Jurkat, Clone E6-1 (cell line): ENCODE results near the gene KRT38.

ENCODE experiments used
- DNase-seq: peaks from one replicate; pipeline ENCODE4 v3.0.0-alpha.2; 2011; ENCODE audit warnings: low read depth, low spot score
- H3K4me3 ChIP-seq: 2 replicates; pipeline ENCODE4 v1.5.1; 2011; ENCODE audit warnings: mild to moderate bottlenecking, low read length, control low read depth, moderate library complexity

The KRT38 gene

DNA sequence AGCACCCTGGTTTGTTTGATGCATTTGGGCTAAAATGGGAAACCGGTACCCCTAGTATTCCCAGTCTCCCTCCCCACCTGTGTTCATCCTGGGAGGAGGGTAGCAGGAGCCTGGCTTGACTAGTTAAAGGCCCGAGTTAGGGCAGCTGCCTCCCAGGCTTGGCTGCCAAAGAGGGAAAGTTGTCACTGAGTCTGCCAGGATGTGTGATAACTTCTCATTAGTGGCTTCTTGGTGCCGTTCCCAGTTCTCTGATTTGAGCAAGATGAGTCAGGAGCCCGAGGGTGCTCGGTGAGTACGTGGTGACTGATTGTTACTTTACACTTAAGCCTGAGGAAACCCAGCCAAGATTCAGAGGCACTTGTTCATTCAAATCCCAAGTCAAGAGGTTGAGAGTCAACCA lies 23.9 kb upstream of the KRT38 start:
- H3K4me3 ChIP-seq = no peak overlapping the region
- DNase-seq = no peak

DNA sequence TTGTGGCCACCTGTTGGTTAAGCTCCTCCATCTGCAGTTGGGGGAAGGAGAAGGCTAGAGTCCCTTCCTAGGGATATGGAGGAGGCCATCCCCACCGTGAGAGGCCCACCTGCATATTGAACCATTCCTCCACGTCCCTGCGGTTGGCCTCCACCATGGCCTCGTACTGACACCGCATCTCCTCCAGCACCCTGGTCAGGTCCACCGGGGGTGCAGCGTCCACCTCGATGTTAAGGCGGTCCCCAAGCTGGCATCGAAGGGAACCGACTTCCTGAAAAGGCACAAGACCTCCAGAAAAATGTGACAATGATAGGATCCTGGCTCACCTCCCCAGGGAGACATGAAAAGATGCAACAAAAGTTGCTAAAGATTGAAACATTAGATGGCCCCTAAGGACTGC lies 23.4 kb upstream of the KRT38 start:
- DNase-seq = no peak
- no peak overlapping the region for H3K4me3 ChIP-seq

DNA sequence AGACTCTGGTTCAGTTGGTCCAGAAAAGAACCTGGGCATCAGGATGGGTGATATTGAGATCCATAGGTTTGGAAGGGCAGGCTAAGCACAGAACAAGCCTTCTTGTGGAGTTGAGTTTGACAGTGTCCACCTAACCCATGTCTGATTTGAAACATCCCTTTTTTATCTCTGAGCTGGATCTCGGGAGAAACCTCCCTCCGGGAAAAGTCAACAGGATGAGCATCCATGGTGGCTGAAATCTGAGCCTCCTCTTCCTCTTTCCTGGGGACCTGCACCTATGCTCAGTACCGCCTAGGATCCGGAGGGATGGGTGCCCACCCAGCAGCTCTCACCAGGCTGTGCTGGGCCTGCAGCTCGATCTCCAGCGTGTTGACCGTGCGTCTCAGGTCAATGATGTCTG lies 23.0 kb upstream of the KRT38 start:
- DNase-seq = no peak
- H3K4me3 ChIP-seq = no peak overlapping the region

DNA sequence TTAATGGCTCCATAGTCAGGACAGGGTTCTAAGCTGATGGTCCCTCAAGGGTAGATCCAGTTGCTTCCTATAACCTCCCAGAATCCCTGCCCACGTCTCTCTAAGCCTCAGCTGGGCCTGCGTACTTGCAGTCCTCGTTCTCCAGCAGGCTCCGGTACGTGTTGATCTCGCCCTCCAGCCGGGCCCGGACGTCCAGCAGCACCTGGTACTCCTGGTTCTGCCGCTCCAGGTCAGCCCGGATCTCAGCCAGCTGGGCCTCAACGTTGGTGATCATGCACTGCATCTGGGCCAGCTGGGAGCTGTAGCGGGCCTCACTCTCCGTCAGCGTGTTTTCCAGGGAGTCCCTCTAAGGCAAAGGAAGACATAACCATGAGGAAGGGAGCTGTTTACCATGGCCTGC lies 21.9 kb upstream of the KRT38 start:
- DNase-seq = no peak
- H3K4me3 ChIP-seq = no peak overlapping the region

DNA sequence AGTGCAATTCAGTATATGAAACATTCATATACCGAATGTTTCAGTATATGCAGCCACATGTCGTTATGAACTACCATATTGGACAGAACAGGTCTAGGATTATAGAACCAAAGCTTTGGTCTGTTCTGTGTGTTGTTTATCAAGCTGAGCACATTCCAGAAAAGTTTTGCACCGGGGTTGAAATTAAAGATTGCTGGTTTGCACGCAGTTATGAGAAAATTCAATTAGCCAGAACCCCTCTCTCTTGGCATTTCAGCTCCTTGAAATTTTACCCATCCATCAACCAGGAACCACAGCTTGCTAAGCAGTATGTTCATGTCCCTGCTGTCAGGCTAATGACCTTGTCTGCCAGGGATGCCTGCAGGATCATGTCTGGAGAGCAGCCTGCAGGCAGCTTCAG lies 16.9 kb upstream of the KRT38 start:
- H3K4me3 ChIP-seq = no peak overlapping the region
- DNase-seq = no peak

DNA sequence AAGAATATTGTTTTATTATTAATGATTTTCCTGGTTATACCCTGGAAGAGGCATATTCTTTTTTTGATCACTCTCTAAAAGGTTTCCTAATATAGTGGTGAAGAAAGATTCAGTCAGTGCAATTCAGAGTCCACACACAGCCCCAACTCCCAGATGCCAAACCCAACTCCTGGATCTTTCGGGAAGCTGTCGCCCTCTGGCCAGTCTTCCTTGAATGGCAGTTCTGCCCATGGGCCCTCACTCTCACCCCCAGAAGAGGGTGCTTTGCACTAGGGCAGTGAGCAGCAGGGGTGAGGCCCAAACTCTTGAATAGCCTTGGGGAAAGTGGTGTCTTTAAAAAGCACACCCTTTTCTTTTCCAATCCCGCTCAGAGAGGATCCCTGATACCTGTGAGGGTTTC lies 15.4 kb upstream of the KRT38 start:
- H3K4me3 ChIP-seq = no peak overlapping the region
- no peak for DNase-seq

DNA sequence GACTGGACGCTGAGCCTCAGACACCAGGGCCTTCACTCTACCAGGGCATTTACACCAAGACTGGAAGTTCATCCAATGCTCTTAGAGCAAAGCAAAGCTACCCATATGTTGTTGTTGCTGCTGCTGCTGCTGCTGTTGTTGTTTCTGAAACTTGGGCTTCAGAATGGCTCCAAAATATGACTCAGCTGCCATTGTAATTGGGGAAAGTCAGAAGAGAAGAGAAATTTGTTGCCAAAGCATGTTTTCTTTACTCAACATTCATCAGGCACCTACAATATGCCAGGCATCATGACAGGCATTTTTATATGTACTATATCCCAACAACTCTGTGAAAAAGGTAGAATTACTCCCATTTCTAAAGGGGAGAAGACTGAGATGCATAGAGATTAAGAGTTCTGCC lies 14.5 kb upstream of the KRT38 start:
- H3K4me3 ChIP-seq = no peak overlapping the region
- DNase-seq = no peak

DNA sequence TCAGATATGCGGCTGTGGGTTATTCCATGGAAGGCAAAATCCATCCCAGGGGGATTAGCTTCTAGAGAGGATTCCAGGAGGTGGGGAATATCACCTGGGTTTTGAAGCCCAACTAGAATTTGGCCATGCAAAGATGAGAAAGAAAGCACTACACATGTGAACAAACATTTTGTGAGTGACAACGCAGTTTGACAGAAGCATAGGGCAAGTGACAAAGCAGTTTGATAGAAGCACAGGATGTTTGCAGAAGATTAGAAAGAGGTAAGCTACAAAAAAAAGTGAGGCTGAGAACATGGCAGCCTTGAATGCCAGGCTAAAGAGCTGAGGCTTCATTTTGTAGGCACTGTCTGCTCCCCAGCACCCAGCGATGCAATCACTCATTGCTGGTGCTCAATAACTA lies 12.3 kb upstream of the KRT38 start:
- DNase-seq = no peak
- no peak overlapping the region for H3K4me3 ChIP-seq

DNA sequence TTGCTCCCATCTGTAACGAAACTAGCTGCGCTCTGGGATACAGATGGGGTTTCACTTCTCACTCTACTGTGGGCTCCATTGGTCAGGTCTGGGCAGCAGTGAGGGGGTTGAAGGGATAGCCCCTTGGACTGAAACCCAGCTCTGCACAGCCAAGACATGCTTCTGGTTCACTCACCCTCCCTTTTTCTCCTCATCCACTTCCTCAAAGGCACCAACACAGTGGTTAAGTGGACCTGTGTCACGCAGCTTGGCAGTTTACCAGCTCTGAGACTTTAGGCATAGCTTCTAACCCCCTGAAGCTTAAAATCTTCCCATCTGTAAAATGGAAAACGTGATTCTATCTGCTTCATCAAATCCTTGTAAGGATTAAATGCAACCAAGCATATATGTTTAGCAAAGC lies 11.5 kb upstream of the KRT38 start:
- no peak overlapping the region for H3K4me3 ChIP-seq
- no peak for DNase-seq

DNA sequence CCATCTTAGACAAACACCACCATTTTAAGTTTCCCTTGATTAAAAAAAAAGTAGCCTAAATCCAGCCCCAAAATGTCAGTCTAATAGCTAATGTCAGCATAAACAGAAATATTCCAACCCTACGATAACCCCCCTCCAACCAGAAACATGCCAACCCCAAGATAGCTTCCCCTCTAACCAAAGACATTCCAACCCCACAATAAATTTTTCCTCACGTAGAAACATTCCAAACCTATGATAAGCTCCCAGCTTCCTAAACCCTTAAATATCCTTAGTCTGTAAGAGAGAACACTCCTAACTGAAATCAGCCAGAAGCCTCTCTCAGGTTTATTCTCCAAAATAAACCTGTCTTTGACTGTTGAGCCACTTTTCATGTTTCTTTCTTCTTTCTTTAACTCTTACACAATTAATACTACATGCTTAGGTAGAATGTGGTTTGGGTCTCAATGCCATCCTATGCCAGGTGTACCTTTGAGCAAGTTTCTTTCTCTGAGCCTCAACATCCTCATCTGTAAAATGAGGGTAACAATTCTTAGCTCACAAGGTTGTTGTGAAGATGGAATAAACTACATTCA lies 10.5 kb upstream of the KRT38 start:
- DNase-seq = no peak
- no peak overlapping the region for H3K4me3 ChIP-seq

DNA sequence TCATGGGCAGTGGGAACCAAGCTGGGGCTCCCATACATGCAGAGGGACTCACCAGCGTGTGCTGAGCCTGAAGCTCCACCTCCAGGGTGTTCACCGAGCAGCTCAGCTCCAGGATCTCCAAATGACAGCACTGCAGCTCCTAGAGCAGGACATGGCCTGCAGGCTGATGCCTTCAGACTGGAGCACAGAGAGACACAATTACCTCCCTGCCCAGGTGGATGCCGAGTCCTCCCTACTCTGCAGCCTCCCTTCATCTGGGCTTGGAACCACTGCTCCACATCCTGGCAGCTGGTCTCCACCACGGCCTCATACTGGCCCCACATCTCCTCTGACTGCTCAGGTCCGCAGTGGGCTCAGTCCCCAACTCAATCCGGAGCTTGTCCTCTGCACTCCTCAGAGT lies 8.2 kb upstream of the KRT38 start:
- H3K4me3 ChIP-seq = no peak overlapping the region
- no peak for DNase-seq

DNA sequence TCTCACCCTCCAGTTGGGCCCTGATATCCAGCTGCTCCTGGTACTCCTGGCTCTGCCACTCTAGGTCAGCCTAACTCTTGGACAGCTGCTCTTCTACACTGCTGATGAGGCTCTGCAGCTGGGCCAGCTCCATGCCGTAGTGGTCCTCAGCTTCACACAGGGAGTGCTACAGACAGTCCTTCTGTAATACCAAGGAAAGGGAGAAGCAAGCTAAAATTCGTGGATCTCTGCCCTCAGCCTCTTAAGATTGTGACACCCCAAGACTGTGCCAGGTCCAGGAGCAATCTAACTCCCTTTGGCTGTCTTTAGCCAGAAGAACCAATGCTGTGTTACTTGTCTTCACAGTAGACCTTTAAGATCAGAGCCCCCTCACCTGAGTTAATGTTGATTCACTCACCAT lies 7.7 kb upstream of the KRT38 start:
- DNase-seq = no peak
- H3K4me3 ChIP-seq = no peak overlapping the region

DNA sequence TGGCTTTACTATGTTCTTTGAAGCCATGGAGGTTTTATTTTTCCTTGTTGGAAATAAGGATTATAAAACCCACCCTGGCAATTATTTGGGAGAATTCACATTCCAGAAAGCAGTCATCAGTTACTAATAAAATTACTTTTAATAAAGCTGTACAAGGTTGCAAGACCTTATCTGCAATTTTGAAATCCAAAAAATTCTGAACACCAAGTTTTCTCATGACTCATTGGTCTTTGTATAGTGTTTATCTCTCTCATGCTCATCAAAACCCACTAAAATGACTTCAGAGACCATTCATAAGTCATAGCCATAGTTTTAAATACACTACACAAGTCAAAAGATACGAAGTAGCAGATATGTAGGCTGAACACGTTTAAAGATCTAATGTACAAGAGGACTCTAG lies 6.0 kb upstream of the KRT38 start:
- H3K4me3 ChIP-seq = no peak overlapping the region
- no peak for DNase-seq

DNA sequence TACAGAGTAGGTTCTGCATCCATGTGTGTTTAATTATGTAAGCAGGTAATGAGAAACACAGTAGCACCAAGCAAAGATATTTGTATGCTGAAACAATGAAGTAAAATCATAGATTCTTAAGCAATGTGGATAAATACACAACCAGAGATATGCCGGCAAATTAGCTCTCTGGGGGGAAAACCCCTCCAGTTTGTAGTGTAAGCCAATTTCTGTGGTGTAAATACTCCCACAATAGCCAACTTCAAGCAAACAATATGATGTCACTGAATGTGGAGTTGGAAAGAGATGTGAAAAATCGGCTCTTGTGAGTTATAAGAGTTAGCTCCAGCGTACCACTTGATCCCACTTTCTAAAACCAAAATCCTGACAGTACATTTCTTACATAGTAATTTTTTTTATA lies 3.9 kb upstream of the KRT38 start:
- H3K4me3 ChIP-seq = no peak overlapping the region
- no peak for DNase-seq

DNA sequence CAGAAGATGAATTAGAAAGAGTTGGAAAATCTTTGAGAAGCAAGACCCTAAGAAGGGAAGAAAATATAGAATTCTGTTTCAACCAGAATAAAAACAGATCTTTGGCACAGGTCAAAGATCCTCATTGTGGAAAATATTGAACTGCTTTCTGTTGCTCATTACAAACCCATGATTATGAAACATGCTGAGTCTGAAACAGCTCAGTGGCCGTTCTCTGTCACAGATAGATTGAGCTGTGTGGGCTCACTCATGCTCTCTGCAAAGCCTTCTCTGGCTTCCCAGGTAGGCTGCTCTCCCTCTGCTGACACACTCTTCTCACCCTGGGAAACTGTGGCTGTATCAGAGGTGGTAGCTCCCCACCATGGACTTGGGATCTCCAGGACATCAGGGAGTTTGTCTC lies 3.4 kb upstream of the KRT38 start:
- no peak for DNase-seq
- H3K4me3 ChIP-seq = no peak overlapping the region

DNA sequence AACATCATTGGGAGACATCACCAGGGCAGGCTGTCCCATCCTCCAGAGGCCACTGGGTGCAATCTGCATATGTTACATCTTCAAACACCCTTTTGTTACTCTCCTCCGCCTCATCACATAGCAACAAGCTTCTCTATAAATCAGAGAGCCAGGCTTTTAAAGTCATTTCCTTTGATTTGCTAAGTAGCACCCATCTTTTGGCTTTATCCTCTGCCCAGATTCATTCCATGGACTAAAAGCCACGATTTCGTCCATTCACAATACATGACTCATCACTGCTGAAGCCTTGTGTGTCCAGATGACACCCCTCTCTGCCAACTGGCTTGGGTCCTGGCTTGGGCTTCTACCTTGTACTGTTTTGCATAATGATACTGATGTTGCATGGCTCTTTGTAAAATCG lies 2.0 kb upstream of the KRT38 start:
- DNase-seq = no peak
- H3K4me3 ChIP-seq = no peak overlapping the region

DNA sequence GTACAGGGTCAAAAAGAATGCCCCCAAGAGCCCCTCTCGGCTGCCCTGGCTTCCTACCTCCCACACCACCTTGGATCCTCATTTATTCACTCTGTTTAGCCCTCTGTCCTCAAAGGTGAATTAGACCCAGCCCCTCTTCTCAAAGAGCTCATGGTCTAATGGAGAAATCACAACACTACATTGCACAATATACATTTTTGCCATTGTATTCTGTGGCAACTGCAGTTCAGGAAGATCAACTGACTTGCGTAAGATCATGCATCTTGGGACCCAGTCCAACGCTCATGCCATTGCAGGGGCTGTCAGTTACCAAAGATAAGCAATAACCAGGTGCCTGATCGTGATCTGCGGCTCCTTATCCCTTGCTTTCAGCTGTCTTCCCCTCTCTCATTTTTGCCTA lies 1.4 kb downstream of the KRT38 start:
- DNase-seq = no peak

DNA sequence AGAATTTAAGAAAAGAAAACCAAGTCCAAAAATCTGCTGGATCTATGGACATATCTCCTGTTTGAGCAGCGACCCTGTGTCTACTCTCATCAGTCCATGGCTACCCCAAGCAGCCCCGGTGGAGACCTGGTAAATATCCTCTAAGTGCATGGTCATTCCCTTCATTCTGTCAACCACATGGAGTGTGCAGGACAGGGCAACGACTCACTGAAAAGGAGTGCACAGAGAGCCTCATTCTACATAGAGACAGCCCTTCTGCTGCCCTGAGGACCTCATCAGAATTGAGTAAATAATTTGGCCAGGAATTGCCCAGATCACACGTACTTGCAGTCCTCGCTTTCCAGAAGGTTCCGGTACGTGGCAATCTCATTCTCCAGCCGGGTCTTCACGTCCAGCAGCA lies 3.0 kb downstream of the KRT38 start:
- H3K4me3 ChIP-seq = no peak overlapping the region
- DNase-seq = no peak

More for the DNA sequence above, 1.4 kb downstream of the KRT38 start:
- no peak overlapping the region for H3K4me3 ChIP-seq

DNA sequence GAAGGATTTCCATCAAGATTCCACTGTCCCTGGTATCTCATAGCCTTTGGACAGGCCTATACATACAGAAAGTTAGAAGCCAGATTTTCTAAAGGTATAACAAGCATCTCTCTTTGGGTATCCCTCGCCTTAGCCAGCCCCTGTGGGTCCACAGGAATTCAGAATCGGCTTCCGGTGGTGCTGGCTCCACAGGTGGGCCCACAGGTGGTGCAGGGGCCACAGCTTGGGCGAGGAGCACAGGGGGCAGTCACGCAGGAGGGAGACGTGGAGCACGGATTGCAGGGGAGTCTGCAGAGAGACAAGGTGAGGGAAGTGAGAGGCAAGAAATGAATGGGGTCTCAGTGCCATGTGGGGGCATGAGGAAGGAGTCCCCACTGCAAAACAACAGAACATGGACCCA lies 3.5 kb downstream of the KRT38 start:
- H3K4me3 ChIP-seq = no peak overlapping the region
- no peak for DNase-seq

DNA sequence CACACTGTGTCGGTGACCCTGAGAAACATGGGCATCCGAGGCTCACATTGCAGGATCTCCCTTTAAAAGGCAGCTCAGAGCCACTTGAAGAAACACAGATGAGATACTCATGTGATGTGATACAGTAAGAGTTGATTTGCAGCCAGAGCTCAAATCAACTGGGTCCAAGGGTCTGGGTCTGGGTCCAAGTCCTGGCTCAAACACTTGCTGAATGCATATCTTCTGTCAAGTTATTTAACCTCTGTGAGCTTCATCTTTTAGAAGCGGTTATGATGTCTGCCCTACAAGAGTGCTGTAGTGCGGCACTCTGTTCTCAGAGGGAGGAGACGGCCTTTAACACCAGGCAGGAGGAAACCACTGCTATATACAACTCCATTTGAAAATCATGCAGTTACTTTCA lies 6.4 kb downstream of the KRT38 start:
- H3K4me3 ChIP-seq = no peak overlapping the region
- DNase-seq = no peak

DNA sequence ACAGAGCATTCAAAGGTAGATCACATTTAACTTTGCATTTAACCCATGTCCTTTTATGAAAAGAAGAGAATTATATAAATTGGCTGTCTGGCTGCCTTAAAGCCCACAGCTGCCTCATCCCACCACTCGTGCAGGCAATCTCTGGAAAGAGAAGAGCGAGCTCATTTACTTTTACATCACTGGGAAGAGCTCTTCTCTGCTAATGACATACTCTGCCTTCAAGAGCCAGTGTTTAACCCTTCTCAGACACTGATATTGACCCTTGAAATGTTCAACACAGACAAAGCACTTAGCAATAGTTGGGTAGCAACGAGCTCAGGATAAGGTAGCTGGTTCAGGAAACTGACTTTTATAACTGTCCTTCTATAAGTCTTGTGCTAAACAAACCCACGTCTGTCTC lies 6.8 kb downstream of the KRT38 start:
- no peak overlapping the region for H3K4me3 ChIP-seq
- DNase-seq = no peak

DNA sequence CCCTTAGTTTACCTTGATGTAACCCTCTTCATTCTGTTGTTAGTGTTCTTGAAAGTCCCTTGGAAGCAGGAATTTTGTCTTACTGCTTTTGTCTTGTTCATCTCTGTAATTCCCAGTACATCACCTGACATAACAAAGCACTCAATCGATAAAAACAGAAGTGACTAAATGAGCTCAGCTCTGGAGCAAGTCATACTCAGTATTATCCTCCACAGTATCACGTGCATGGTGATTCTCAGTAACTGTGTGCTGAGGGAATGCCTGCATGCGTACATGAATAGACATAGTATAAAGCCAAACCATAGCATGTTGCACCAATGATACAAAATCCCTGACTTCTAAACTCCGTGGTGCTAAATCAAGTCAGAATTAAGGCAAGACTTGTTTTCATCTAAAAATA lies 7.2 kb downstream of the KRT38 start:
- no peak overlapping the region for H3K4me3 ChIP-seq
- DNase-seq = no peak
